GM12878 (cell line): ENCODE results near the gene NRXN3. TPM values are rescaled to one million over a fixed set of nuclear protein-coding genes. Genes with fewer than 3 reads are reported as not detected.

Source experiments
- ATAC-seq: fragments of 200-7000 bp; cut with Tn5 transposase; 3 replicates; pipeline ENCODE4 v1.9.1; 2020; ENCODE audit warnings: mild to moderate bottlenecking, moderate library complexity
- BruUV-seq: library from RNA; stranded (reverse); fragments of 400-500 nt; replicated peaks from 2 replicates; lab custom pipeline; 2021; lab: Mats Ljungman, UMichigan
- CTCF ChIA-PET: fragments of 300-600 bp; sonication (Branson Sonifier 250); formaldehyde crosslinking; extraction: SDS; loops from one replicate; lab custom pipeline; 2021; ENCODE audit warnings: inconsistent platforms; lab: Yijun Ruan, JAX
- POLR2A ChIA-PET: fragments of 350-600 bp; formaldehyde crosslinking; extraction: SDS; loops from one replicate; lab custom pipeline; 2021; ENCODE audit warnings: inconsistent platforms; lab: Charles Lee
- RAD21 ChIA-PET: fragments of 300-600 bp; sonication (Branson Sonifier 250); formaldehyde crosslinking; loops from one replicate; lab custom pipeline; 2023; ENCODE audit warnings: antibody characterized with exemption; ENCODE audit not compliant: unreplicated experiment; lab: Charles Lee
- SMC1A ChIA-PET: fragments of 300-600 bp; sonication (Branson Sonifier 250); formaldehyde crosslinking; loops from one replicate; lab custom pipeline; 2023; ENCODE audit not compliant: unreplicated experiment, uncharacterized antibody; lab: Charles Lee
- DNase-seq: peaks from one replicate; pipeline ENCODE4 v3.0.0-alpha.2; 2011; ENCODE audit warnings: low read depth, low spot score
- FAIRE-seq: peaks from 3 replicates; lab custom pipeline; 2011; peaks lifted over from hg19 to GRCh38; lab: Jason Lieb, UNC
- H2AFZ ChIP-seq: 2 replicates; pipeline ENCODE4 v1.6.0; 2011; ENCODE audit warnings: low read depth, low read length, control low read depth; ENCODE audit not compliant: control insufficient read depth
- H3K27ac ChIP-seq: 2 replicates; pipeline ENCODE4 v1.5.1; 2011; ENCODE audit warnings: control low read depth; ENCODE audit not compliant: control insufficient read depth, insufficient read depth
- H3K27me3 ChIP-seq, 2 experiments: replicated peaks in 1 of 2; 2 replicates each; pipeline versions ENCODE4 v1.6.0 to v1.6.1; 2011; ENCODE audit warnings: low read length in 1 of 2; ENCODE audit not compliant: control insufficient read depth in 2 of 2, insufficient read depth in 2 of 2
- H3K36me3 ChIP-seq, 2 experiments: 2 replicates each; pipeline ENCODE4 v1.5.1; 2011; ENCODE audit warnings: low read length in 1 of 2; ENCODE audit not compliant: control insufficient read depth in 2 of 2, insufficient read depth in 2 of 2
- H3K4me1 ChIP-seq: 2 replicates; pipeline ENCODE4 v1.6.1; 2011; ENCODE audit warnings: mild to moderate bottlenecking, low read length, moderate library complexity, mixed read lengths; ENCODE audit not compliant: control insufficient read depth, insufficient read depth
- H3K4me2 ChIP-seq: 2 replicates; pipeline ENCODE4 v1.6.0; 2011; ENCODE audit warnings: control low read depth; ENCODE audit not compliant: control insufficient read depth, insufficient read depth
- H3K4me3 ChIP-seq: fragments of 200-600 bp; sonication (generic); 2 replicates; pipeline ENCODE4 v1.5.1; 2016
- H3K79me2 ChIP-seq: 2 replicates; pipeline ENCODE4 v1.6.0; 2011; ENCODE audit warnings: low read length; ENCODE audit not compliant: control insufficient read depth, insufficient read depth
- H3K9ac ChIP-seq: 2 replicates; pipeline ENCODE4 v1.8.0; 2011; ENCODE audit warnings: low read length, control low read depth, mixed read lengths; ENCODE audit not compliant: control insufficient read depth, insufficient read depth
- H3K9me3 ChIP-seq: replicated peaks from 3 replicates; pipeline ENCODE4 v1.5.1; 2011; ENCODE audit warnings: mild to moderate bottlenecking, low read length; ENCODE audit not compliant: control insufficient read depth, insufficient read depth
- H4K20me1 ChIP-seq: 2 replicates; pipeline ENCODE4 v1.6.0; 2011; ENCODE audit not compliant: control insufficient read depth, insufficient read depth
- BMI1 ChIP-seq: fragments of 450-650 bp; IDR thresholded peaks from 2 replicates; pipeline ENCODE4 v1.6.1; 2016; ENCODE audit warnings: mild to moderate bottlenecking, moderate library complexity, borderline replicate concordance
- CREM ChIP-seq: IDR thresholded peaks from 2 replicates; pipeline ENCODE4 v1.6.1; 2014; ENCODE audit warnings: antibody characterized with exemption, low read depth
- DPF2 ChIP-seq: fragments of 450-650 bp; IDR thresholded peaks from 2 replicates; pipeline ENCODE4 v1.6.1; 2017; ENCODE audit warnings: mild to moderate bottlenecking
- E4F1 ChIP-seq: fragments of 450-650 bp; IDR thresholded peaks from 2 replicates; pipeline ENCODE4 v1.6.1; 2018; ENCODE audit warnings: borderline replicate concordance, mild to moderate bottlenecking; ENCODE audit not compliant: partially characterized antibody
- ETV6 ChIP-seq, 2 experiments: fragments of 450-650 bp in 1 of 2; IDR thresholded peaks in 1 of 2; conservative IDR thresholded peaks in 1 of 2; 2 replicates each; pipeline ENCODE4 v1.6.1; 2014; ENCODE audit warnings: antibody characterized with exemption in 1 of 2, borderline replicate concordance in 1 of 2, low read depth in 1 of 2, mild to moderate bottlenecking in 1 of 2, moderate library complexity in 1 of 2
- KLF5 ChIP-seq: fragments of 450-650 bp; IDR thresholded peaks from 2 replicates; pipeline ENCODE4 v1.6.1; 2014; ENCODE audit warnings: mild to moderate bottlenecking; ENCODE audit not compliant: partially characterized antibody
- NRF1 ChIP-seq: conservative IDR thresholded peaks from 2 replicates; pipeline ENCODE4 v1.6.1; 2011; ENCODE audit warnings: mild to moderate bottlenecking, low read depth, low read length, improper control_type of control experiment
- RELA ChIP-seq: fragments of 450-650 bp; IDR thresholded peaks from 2 replicates; pipeline ENCODE4 v1.8.0; 2014; ENCODE audit warnings: borderline replicate concordance; ENCODE audit not compliant: partially characterized antibody
- SPI1 ChIP-seq: IDR thresholded peaks from 2 replicates; pipeline ENCODE4 v1.6.1; 2011; ENCODE audit warnings: low read depth, mild to moderate bottlenecking, low read length, moderate library complexity, borderline replicate concordance; ENCODE audit not compliant: insufficient read depth
- SREBF2 ChIP-seq: IDR thresholded peaks from 2 replicates; pipeline ENCODE4 v1.6.1; 2012; ENCODE audit warnings: mild to moderate bottlenecking, low read length
- ZNF274 ChIP-seq: IDR thresholded peaks from one replicate; pipeline ENCODE4 v1.8.0; 2011; ENCODE audit not compliant: insufficient read length, insufficient read depth
- WGBS: methylation state at CpG from one replicate; pipeline ENCODE4 v1.1.6; 2016; ENCODE audit warnings: low lambda C conversion rate; ENCODE audit not compliant: insufficient replicate concordance, insufficient coverage; ENCODE audit errors: missing lambda C conversion rate; 5-methylcytosine and 5-hydroxymethylcytosine counted together
- in situ Hi-C: fragments of 300-500 bp; cut with MboI; formaldehyde crosslinking; loops from 9 replicates; pipeline ENCODE4 v1.14.3; 2018; ENCODE audit warnings: mixed read lengths
- intact Hi-C: fragments of 100-400 bp; cut with micrococcal nuclease; formaldehyde crosslinking; loops from one replicate; pipeline ENCODE4 v1.14.2; 2022; ENCODE audit not compliant: unreplicated experiment
- polyA plus RNA-seq, 11 experiments: library from polyadenylated mRNA; depleted of rRNA in 4 of 11; unstranded in 6 of 11; stranded (reverse) in 5 of 11; fragments of >200 nt; fragmentation: Nextera tagmentation in 4 of 11; fragmentation: Illumina TruSeq in 1 of 11; extraction: Ambion mirVana in 4 of 11; extraction: Trizol in 1 of 11; gene quantifications; 1 replicate in 1 of 11; 2 replicates in 10 of 11; pipeline versions ENCODE4 v1.2.1 to v1.2.3, GENCODE V29; 2011 to 2016; ENCODE audit warnings: inconsistent platforms in 2 of 11, missing spikeins in 2 of 11, low read depth in 1 of 11
- total RNA-seq, 4 experiments: library from RNA; depleted of rRNA in 3 of 4; stranded (reverse); fragments of >200 nt in 3 of 4; fragmentation: Illumina TruSeq in 1 of 4; extraction: Trizol in 1 of 4; gene quantifications; 2 replicates each; pipeline versions ENCODE4 v1.2.1 to v1.2.3, GENCODE V29; 2013 to 2021
- TF ChIP-seq, protein P1 (sequence below): fragments of 450-650 bp; IDR thresholded peaks from 2 replicates; pipeline ENCODE4 v1.6.1; 2017; ENCODE audit warnings: low read depth, mild to moderate bottlenecking, moderate library complexity
- TF ChIP-seq, protein P2 (sequence below): fragments of 450-650 bp; IDR thresholded peaks from 2 replicates; pipeline ENCODE4 v1.6.1; 2017; ENCODE audit warnings: borderline replicate concordance

The NRXN3 gene
- total and polyA plus RNA-seq, 10 of the 15 experiments (the other 5 are each of a cell fraction or from before 2014, with no cell fraction given), result 0.52 to 3.3 (median 1.4) TPM

GRCh38 chr14:79837699-79838098 lies 1667.5 kb downstream of the NRXN3 start:
- no peak for ATAC-seq

More at GRCh38 chr14:79837699-79838098, 1667.5 kb downstream of the NRXN3 start:
- in situ Hi-C loops, result no loop called here
- H2AFZ ChIP-seq, result no peak overlapping the region
- RAD21 ChIA-PET, result no interaction called here
- H3K4me3 ChIP-seq, result no peak overlapping the region
- CTCF ChIA-PET, result no interaction called here
- FAIRE-seq, result no peak
- H3K9ac ChIP-seq, result no peak overlapping the region
- no TSS peak for BruUV-seq
- intact Hi-C loops, result no loop called here
- no peaks in the 10 kb centered on the region for H3K79me2 ChIP-seq
- no peak for DNase-seq
- POLR2A ChIA-PET, result no interaction called here
- no peaks in the 10 kb centered on the region for H3K27me3 ChIP-seq
- no peaks in the 10 kb centered on the region for H4K20me1 ChIP-seq
- no peaks in the 10 kb centered on the region for H3K4me1 ChIP-seq
- TF ChIP-seq KLF5 (no peak), SREBF2 (no peak), CREM (no peak), NRF1 (no peak), DPF2 (no peak), BMI1 (no peak), ZNF274 (no peak), E4F1 (no peak), SPI1 (no peak), RELA (no peak), ETV6 (conservative IDR thresholded peaks at IDR 0.05 in 1 of 2, IDR thresholded peaks at IDR 0.05 in 1 of 2; ENCODE audit: borderline replicate concordance in 1 of 2, low read depth in 1 of 2) (no peak)
- TF ChIP-seq, protein P1, sequence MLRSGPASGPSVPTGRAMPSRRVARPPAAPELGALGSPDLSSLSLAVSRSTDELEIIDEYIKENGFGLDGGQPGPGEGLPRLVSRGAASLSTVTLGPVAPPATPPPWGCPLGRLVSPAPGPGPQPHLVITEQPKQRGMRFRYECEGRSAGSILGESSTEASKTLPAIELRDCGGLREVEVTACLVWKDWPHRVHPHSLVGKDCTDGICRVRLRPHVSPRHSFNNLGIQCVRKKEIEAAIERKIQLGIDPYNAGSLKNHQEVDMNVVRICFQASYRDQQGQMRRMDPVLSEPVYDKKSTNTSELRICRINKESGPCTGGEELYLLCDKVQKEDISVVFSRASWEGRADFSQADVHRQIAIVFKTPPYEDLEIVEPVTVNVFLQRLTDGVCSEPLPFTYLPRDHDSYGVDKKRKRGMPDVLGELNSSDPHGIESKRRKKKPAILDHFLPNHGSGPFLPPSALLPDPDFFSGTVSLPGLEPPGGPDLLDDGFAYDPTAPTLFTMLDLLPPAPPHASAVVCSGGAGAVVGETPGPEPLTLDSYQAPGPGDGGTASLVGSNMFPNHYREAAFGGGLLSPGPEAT, result no peak
- TF ChIP-seq, protein P2, sequence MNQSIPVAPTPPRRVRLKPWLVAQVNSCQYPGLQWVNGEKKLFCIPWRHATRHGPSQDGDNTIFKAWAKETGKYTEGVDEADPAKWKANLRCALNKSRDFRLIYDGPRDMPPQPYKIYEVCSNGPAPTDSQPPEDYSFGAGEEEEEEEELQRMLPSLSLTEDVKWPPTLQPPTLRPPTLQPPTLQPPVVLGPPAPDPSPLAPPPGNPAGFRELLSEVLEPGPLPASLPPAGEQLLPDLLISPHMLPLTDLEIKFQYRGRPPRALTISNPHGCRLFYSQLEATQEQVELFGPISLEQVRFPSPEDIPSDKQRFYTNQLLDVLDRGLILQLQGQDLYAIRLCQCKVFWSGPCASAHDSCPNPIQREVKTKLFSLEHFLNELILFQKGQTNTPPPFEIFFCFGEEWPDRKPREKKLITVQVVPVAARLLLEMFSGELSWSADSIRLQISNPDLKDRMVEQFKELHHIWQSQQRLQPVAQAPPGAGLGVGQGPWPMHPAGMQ, result no peak
- H3K9me3 ChIP-seq, result no peaks in the 10 kb centered on the region
- H3K27ac ChIP-seq, result no peak overlapping the region
- 0% methylated on average over 2 of the region's 2 CpGs for WGBS
- no peak overlapping the region for H3K4me2 ChIP-seq
- SMC1A ChIA-PET, result no interaction called here
- no peaks in the 10 kb centered on the region for H3K36me3 ChIP-seq
